ENCODE measurements around the gene FAM32A.

The FAM32A gene

GRCh38 chr19:16143399-16144215 is 41.6 kb upstream of the FAM32A start, which contains the start of gene HSH2D:
Gene HSH2D (plus strand): TSS chr19:16143685. CDS start chr19:16148751, 5,066 bp downstream.
- TF ChIP-seq ZFX (IDR thresholded peaks at IDR 0.05) (no peak), CTCF (conservative IDR thresholded peaks at IDR 0.05) (no peak)

GRCh38 chr19:16144216-16144581 is 41.0 kb upstream of the FAM32A start:
- TF ChIP-seq CTCF (conservative IDR thresholded peaks at IDR 0.05) (no peak), ZFX (IDR thresholded peaks at IDR 0.05) (no peak)
- H3K27ac ChIP-seq: peak overlapping the region; percentile 68

More at GRCh38 chr19:16143399-16144215, 41.6 kb upstream of the FAM32A start, which contains the start of gene HSH2D:
- peak within 1 kb of the TSS; percentile 68 for H3K27ac ChIP-seq

- no peak overlapping the region for H3K27ac ChIP-seq
These were observed 39.1 kb upstream of the FAM32A start for GRCh38 chr19:16146112-16146511.

GRCh38 chr19:16148443-16149229 is 36.6 kb upstream of the FAM32A start:
- no peak overlapping the region for H3K27ac ChIP-seq
- TF ChIP-seq CTCF (conservative IDR thresholded peaks at IDR 0.05) (no peak), ZFX (IDR thresholded peaks at IDR 0.05) (no peak)

More at GRCh38 chr19:16146112-16146511, 39.1 kb upstream of the FAM32A start:
- no peak for TF ChIP-seq CTCF (conservative IDR thresholded peaks at IDR 0.05)
- no peak for TF ChIP-seq ZFX (IDR thresholded peaks at IDR 0.05)

GRCh38 chr19:16153582-16154336 is 31.5 kb upstream of the FAM32A start:
- H3K27ac ChIP-seq: no peak overlapping the region
- no peak for TF ChIP-seq ZFX (IDR thresholded peaks at IDR 0.05)
- TF ChIP-seq CTCF (conservative IDR thresholded peaks at IDR 0.05): no peak

GRCh38 chr19:16154557-16154956 is 30.7 kb upstream of the FAM32A start:
- no peak overlapping the region for H3K27ac ChIP-seq
- TF ChIP-seq ZFX (IDR thresholded peaks at IDR 0.05): no peak
- no peak for TF ChIP-seq CTCF (conservative IDR thresholded peaks at IDR 0.05)
